Measurements from ENCODE around the gene PRUNE2.

Gene PRUNE2

DNA sequence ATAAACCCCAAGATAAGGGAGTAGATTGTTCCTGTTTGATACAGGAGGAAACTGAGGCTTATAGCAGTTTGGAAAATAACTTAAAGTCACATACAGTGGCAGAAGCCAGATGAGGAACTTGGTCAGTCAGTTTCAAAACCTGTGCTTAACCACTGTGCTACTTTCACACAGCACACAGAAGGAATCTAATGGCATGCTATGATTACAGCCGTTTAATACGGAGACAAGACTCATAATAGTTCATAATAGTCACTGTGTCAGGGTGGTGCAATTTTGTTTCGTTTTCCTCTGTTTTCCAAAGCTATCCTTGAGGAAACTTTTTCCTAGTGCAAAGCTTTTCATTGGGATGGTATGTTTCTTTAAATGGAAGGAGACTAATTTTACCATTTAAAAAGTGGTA is 334.6 kb downstream of the PRUNE2 start:
- no peaks in the 10 kb centered on the region for H3K9me3 ChIP-seq (ENCODE audit: low read depth, low read length)
- no peak overlapping the region for H3K27ac ChIP-seq
- TF ChIP-seq POLR2AphosphoS5 (IDR thresholded peaks at IDR 0.05; ENCODE audit: borderline replicate concordance, low read depth, low read length), result no peak
- no peak for TF ChIP-seq FOXP2 (optimal IDR thresholded peaks at IDR 0.05; ENCODE audit: control extremely low read depth, extremely low read length, insufficient read depth)
- no peak for TF ChIP-seq EZH2 (IDR thresholded peaks at IDR 0.05)
- no peak overlapping the region for H3K4me3 ChIP-seq
- no peak for DNase-seq (ENCODE audit: low read depth, low spot score)
- H3K9ac ChIP-seq (ENCODE audit: insufficient read length), result no peak overlapping the region
- no peaks in the 10 kb centered on the region for H3K36me3 ChIP-seq (ENCODE audit: insufficient read depth, low read length)

GRCh38 chr9:76570826-76571225 is 335.1 kb downstream of the PRUNE2 start:
- no peak for TF ChIP-seq FOXP2 (optimal IDR thresholded peaks at IDR 0.05; ENCODE audit: control extremely low read depth, extremely low read length, insufficient read depth)
- TF ChIP-seq EZH2 (IDR thresholded peaks at IDR 0.05), result no peak
- TF ChIP-seq POLR2AphosphoS5 (IDR thresholded peaks at IDR 0.05; ENCODE audit: borderline replicate concordance, low read depth, low read length), result no peak
- DNase-seq (ENCODE audit: low read depth, low spot score), result no peak

DNA sequence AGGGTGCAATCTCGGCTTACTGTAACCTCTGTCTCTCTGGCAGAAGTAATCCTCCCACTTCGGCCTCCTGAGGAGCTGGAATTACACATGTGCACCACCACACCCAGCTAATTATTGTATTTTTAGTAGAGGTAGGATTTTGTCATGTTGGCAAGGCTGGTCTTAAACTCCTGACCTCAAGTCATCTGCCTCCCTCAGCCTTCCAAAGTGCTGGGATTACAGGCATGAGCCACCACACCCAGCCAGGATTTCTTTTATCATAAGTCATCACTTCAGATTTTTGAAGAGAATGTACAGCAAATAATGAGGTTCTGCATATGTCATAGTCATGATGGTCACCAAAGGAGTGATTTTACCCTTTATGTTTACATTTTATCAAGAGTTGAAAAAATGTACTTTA is 338.8 kb downstream of the PRUNE2 start:
- no peak for DNase-seq (ENCODE audit: low read depth, low spot score)
- Histone ChIP-seq H3K27ac (no peak overlapping the region), H3K36me3 (ENCODE audit: insufficient read depth, low read length) (no peaks in the 10 kb centered on the region)

More at GRCh38 chr9:76570826-76571225, 335.1 kb downstream of the PRUNE2 start:
- Histone ChIP-seq H3K9me3 (ENCODE audit: low read depth, low read length) (no peaks in the 10 kb centered on the region), H3K36me3 (ENCODE audit: insufficient read depth, low read length) (no peaks in the 10 kb centered on the region), H3K4me3 (no peak overlapping the region), H3K9ac (ENCODE audit: insufficient read length) (no peak overlapping the region), H3K27ac (no peak overlapping the region)

GRCh38 chr9:76564297-76564696 is 341.6 kb downstream of the PRUNE2 start:
- Histone ChIP-seq H3K9me3 (ENCODE audit: low read depth, low read length) (no peaks in the 10 kb centered on the region), H3K4me3 (no peak overlapping the region), H3K9ac (ENCODE audit: insufficient read length) (no peak overlapping the region), H3K36me3 (ENCODE audit: insufficient read depth, low read length) (no peaks in the 10 kb centered on the region), H3K27ac (no peak overlapping the region)
- DNase-seq (ENCODE audit: low read depth, low spot score), result no peak
- no peak for TF ChIP-seq FOXP2 (optimal IDR thresholded peaks at IDR 0.05; ENCODE audit: control extremely low read depth, extremely low read length, insufficient read depth)
- no peak for TF ChIP-seq POLR2AphosphoS5 (IDR thresholded peaks at IDR 0.05; ENCODE audit: borderline replicate concordance, low read depth, low read length)
- TF ChIP-seq EZH2 (IDR thresholded peaks at IDR 0.05), result no peak

More for the DNA sequence above, 338.8 kb downstream of the PRUNE2 start:
- Histone ChIP-seq H3K9me3 (ENCODE audit: low read depth, low read length) (no peaks in the 10 kb centered on the region), H3K4me3 (no peak overlapping the region), H3K9ac (ENCODE audit: insufficient read length) (no peak overlapping the region)
- TF ChIP-seq FOXP2 (optimal IDR thresholded peaks at IDR 0.05; ENCODE audit: control extremely low read depth, extremely low read length, insufficient read depth), result no peak
- TF ChIP-seq POLR2AphosphoS5 (IDR thresholded peaks at IDR 0.05; ENCODE audit: borderline replicate concordance, low read depth, low read length), result no peak
- TF ChIP-seq EZH2 (IDR thresholded peaks at IDR 0.05), result no peak

GRCh38 chr9:76562511-76562911 is 343.4 kb downstream of the PRUNE2 start:
- no peak overlapping the region for H3K4me3 ChIP-seq
- H3K27ac ChIP-seq, result no peak overlapping the region
- no peaks in the 10 kb centered on the region for H3K36me3 ChIP-seq (ENCODE audit: insufficient read depth, low read length)
- DNase-seq (ENCODE audit: low read depth, low spot score), result no peak
- H3K9ac ChIP-seq (ENCODE audit: insufficient read length), result no peak overlapping the region
- no peaks in the 10 kb centered on the region for H3K9me3 ChIP-seq (ENCODE audit: low read depth, low read length)
- TF ChIP-seq POLR2AphosphoS5 (IDR thresholded peaks at IDR 0.05; ENCODE audit: borderline replicate concordance, low read depth, low read length) (no peak), EZH2 (IDR thresholded peaks at IDR 0.05) (no peak), FOXP2 (optimal IDR thresholded peaks at IDR 0.05; ENCODE audit: control extremely low read depth, extremely low read length, insufficient read depth) (no peak)

GRCh38 chr9:76561900-76562299 is 344.0 kb downstream of the PRUNE2 start:
- no peak for DNase-seq (ENCODE audit: low read depth, low spot score)
- Histone ChIP-seq H3K27ac (no peak overlapping the region), H3K4me3 (no peak overlapping the region), H3K36me3 (ENCODE audit: insufficient read depth, low read length) (no peaks in the 10 kb centered on the region), H3K9ac (ENCODE audit: insufficient read length) (no peak overlapping the region), H3K9me3 (ENCODE audit: low read depth, low read length) (no peaks in the 10 kb centered on the region)
- TF ChIP-seq POLR2AphosphoS5 (IDR thresholded peaks at IDR 0.05; ENCODE audit: borderline replicate concordance, low read depth, low read length) (no peak), EZH2 (IDR thresholded peaks at IDR 0.05) (no peak), FOXP2 (optimal IDR thresholded peaks at IDR 0.05; ENCODE audit: control extremely low read depth, extremely low read length, insufficient read depth) (no peak)
